NB4 (cell line): ENCODE results near the gene LRG1.

Experiments
- DNase-seq: peaks from one replicate; pipeline ENCODE4 v3.0.0; 2010; ENCODE audit warnings: low read depth
- H3K4me3 ChIP-seq: one replicate; pipeline ENCODE4 v1.5.1; 2011; ENCODE audit warnings: mild to moderate bottlenecking, low read depth, low read length, moderate library complexity
- MYC ChIP-seq: IDR thresholded peaks from 2 replicates; pipeline ENCODE4 v1.6.1; 2011; ENCODE audit warnings: low read depth, low read length
- POLR2A ChIP-seq: IDR thresholded peaks from 2 replicates; pipeline ENCODE4 v1.6.1; 2011; ENCODE audit warnings: mild to moderate bottlenecking; ENCODE audit not compliant: insufficient read length; ENCODE audit errors: extremely low read depth
- TF ChIP-seq, protein P1 (sequence below): IDR thresholded peaks from 2 replicates; pipeline ENCODE4 v1.6.1; 2011; ENCODE audit warnings: low read depth, low read length
- TF ChIP-seq, protein P2 (sequence below): IDR thresholded peaks from one replicate; pipeline ENCODE4 v1.5.1; 2012; ENCODE audit warnings: low read depth, low read length

LRG1 gene

DNA sequence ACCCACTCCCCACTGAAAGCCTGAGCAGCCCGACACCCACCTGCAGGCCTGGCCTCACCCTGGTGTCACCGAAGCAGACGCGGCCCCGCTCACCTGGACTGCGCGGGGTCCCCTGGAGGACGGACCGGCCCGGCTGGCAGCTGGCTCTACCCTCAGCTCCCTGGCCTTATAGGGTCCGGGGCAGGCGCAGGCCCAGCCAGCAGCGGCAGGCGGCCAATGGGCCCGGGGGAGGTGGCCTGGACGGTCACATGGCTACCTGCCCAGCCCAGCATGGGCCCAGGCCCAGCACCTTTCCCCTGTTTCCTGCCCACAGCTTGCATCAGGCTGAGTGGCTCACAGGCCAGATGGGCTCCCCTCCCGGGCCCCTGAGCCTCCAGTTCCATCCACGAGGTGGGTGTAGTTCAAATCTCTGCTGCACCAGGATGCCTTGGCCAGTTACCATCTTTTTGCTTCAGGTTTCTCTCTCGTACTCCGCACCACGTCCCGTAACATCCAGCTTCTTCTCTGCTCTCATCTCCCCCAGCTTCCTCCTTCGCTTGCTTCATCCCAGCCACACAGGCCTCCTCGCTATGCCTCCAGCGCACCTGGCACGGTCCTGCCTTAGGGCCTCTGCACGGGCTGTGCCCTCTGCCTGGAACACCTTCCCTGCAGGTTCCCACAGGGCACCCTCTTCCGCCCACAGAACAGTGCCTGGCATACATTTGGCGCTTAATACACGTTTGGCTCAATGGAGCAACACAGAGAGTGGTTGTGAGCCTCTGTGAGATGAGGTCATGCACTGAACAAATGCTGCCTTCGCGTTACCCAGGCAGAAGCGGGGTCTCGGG, 21.3 kb downstream of the LRG1 start, which contains the start of gene PLIN4:
Gene PLIN4 (minus strand): TSS at position 142 of the 827 bp plus-strand sequence. CDS start 214 bp downstream, outside the sequence.
- no peak for DNase-seq
- no peak within 1 kb of the TSS for H3K4me3 ChIP-seq
- TF ChIP-seq, protein P1, sequence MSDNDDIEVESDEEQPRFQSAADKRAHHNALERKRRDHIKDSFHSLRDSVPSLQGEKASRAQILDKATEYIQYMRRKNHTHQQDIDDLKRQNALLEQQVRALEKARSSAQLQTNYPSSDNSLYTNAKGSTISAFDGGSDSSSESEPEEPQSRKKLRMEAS, result no peak
- TF ChIP-seq POLR2A (no peak), MYC (no peak)
- TF ChIP-seq, protein P2, sequence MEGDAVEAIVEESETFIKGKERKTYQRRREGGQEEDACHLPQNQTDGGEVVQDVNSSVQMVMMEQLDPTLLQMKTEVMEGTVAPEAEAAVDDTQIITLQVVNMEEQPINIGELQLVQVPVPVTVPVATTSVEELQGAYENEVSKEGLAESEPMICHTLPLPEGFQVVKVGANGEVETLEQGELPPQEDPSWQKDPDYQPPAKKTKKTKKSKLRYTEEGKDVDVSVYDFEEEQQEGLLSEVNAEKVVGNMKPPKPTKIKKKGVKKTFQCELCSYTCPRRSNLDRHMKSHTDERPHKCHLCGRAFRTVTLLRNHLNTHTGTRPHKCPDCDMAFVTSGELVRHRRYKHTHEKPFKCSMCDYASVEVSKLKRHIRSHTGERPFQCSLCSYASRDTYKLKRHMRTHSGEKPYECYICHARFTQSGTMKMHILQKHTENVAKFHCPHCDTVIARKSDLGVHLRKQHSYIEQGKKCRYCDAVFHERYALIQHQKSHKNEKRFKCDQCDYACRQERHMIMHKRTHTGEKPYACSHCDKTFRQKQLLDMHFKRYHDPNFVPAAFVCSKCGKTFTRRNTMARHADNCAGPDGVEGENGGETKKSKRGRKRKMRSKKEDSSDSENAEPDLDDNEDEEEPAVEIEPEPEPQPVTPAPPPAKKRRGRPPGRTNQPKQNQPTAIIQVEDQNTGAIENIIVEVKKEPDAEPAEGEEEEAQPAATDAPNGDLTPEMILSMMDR, result no peak

DNA sequence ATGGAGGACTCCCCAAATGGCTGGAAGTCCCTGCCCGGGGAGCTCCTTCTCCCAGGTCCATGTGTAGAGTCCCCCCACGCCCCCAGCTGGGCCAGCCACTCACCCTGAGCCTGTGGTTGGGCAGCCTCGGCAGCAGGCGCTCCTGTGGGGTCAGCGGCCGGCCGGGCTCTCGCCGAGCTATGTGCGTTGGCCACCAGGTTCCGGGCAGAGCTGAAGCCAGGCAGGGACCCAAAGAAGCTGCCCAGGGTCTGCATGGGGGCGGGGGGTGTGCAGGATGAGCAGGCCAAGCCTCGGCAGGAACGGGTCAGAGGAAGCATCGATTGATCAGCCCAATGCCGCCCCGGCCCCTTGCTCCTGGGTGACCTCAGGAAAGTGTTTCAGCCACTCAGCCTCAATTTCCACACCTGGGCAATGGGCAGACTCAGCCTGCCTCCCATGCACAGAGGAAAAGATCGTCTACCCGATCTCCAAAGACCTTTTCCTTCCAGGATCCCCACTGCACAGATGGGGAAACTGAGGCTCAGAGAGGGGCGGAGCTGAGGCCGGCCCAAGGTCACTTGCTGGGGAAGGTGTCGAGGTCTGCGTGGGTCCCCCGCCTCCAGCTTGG, 22.3 kb downstream of the LRG1 start:
- TF ChIP-seq, protein P2, result no peak
- TF ChIP-seq, protein P1, result no peak
- TF ChIP-seq POLR2A (no peak), MYC (no peak)
- H3K4me3 ChIP-seq, result no peak overlapping the region

GRCh38 chr19:4516939-4517300, 22.9 kb downstream of the LRG1 start:
- TF ChIP-seq, protein P2, result no peak
- TF ChIP-seq POLR2A, result no peak
- no peak for TF ChIP-seq MYC
- TF ChIP-seq, protein P1, result no peak
- DNase-seq, result peak; percentile 14
- H3K4me3 ChIP-seq, result no peak overlapping the region

More for the DNA sequence above, 22.3 kb downstream of the LRG1 start:
- DNase-seq, result no peak

DNA sequence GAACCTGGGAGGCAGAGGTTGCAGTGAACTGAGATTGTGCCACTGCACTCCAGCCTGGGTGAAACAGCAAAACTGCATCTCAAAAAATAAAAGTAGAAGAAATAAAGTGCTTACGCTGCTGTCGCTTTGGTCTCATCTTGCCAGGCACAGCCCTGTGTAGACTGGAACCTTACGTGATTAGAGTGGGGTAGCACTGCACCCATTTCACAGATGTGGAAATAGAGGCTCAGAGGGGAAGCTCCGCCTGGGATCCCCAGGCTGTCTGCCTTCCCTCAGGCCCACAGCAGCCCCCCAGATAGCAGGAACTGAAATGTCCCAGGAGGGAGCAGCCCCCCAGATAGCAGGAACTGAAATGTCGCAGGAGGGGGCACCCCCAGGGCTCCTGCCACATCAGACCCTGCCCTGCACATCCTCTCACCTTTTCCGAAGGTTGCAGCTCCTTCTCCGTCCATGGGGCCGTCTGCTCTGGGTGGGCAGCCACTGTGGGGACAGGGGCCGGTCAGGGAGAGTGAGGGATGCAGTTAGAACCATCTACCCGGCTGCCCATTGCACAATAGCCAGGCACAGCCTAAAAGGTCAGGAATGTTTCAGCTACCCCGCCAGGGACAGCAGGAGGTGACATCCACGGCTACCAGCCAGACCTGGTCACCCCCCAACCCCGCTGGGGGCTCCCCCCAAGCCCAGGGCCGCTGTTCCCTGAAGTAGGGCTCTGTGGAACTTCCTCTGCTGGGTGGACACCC, 23.5 kb downstream of the LRG1 start:
- no peak for TF ChIP-seq MYC
- TF ChIP-seq, protein P1, result no peak
- DNase-seq, result no peak

DNA sequence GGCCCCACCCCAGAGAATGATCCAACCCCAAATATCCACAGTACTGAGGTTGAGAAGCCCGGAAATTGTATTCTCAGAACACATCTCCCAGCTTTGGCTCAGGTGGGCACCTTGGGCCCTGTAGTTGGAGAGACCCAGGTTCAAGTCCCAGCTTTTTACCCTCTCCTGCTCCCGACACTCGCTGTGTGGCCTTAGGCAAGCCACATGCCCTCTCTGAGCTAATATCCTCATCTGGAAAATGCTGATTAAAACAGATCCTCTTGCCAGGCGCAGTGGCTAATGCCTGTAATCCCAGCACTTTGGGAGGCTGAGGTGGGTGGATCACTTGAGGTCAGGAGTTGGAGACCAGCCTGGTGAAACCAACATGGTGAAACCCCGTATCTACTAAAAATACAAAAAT, 24.1 kb downstream of the LRG1 start:
- TF ChIP-seq, protein P2, result no peak
- TF ChIP-seq, protein P1, result no peak
- TF ChIP-seq POLR2A (no peak), MYC (no peak)
- no peak overlapping the region for H3K4me3 ChIP-seq
- no peak for DNase-seq

More for the DNA sequence above, 23.5 kb downstream of the LRG1 start:
- H3K4me3 ChIP-seq, result no peak overlapping the region

DNA sequence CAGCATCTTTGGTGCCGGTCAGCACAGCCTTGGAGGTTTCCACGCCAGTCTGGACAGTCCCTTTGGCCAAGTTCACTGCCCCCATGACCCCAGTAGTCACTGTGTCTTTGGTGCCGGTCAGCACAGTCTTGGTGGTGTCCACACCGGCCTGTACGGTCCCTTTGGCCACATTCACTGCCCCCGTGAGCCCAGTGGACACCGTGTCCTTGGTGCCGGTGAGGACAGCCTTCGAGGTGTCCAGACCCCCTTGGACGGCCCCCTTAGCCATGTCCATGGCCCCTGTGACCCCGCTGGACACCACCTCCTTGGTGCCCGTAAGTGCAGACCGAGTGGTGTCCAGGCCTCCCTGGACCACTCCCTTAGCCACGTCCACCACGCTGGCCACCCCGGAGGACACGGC, 26.6 kb downstream of the LRG1 start:
- no peak for DNase-seq
- TF ChIP-seq, protein P1, result no peak
- no peak for TF ChIP-seq MYC
- no peak for TF ChIP-seq POLR2A
- TF ChIP-seq, protein P2, result no peak
- H3K4me3 ChIP-seq, result no peak overlapping the region
